Posterior vena cava (tissue), 2 donors: Measurements from ENCODE around the gene CHIT1. TPM values are rescaled to one million over a fixed set of nuclear protein-coding genes. Genes with fewer than 3 reads are reported as not detected.
A peak's percentile ranks its signal among the peaks of the same experiment; 100 is the strongest.
"Not testable (repeated sequence)": the region's sequence is repeated elsewhere in the genome, so short reads cannot be mapped to it uniquely, and the experiment has no call there.

ENCODE experiments used
- DNase-seq: peaks from one replicate; pipeline ENCODE4 v3.0.0-alpha.2; 2020; ENCODE audit warnings: low spot score
- intact Hi-C, 2 donors: fragments of 100-400 bp; cut with DNase I; formaldehyde crosslinking; loops; one replicate each; pipeline versions ENCODE4 v1.14.1 to v1.14.2; 2022 to 2023
- total RNA-seq, 2 donors: library from RNA; stranded (reverse); fragmentation: NEBNext Ultra II Directional; extraction: Animal tissue kit (Norgen Biotek cat#: 25700); gene quantifications; one replicate each; pipeline ENCODE4 v1.2.1, GENCODE V29; 2021
- donor health status: DM: yes; HTN: yes; CAD: no.
- donor health status: DM: yes; HTN: yes; CAD: no.

Gene CHIT1
- total RNA-seq, 2 donors from 2014 or later = 0.14 to 0.33 TPM

GRCh38 chr1:203268901-203269653 lies 39.6 kb upstream of the CHIT1 start:
- no peak for DNase-seq
- intact Hi-C loops = no loop called here

GRCh38 chr1:203267912-203268311 lies 38.4 kb upstream of the CHIT1 start:
- intact Hi-C loops = no loop called here
- no peak for DNase-seq

- peak; percentile 93 for DNase-seq
- intact Hi-C loops = no loop called here
Measured at GRCh38 chr1:203267347-203267846, 37.9 kb upstream of the CHIT1 start.

- DNase-seq, intact Hi-C loops: not testable (repeated sequence)
Measured at GRCh38 chr1:203266140-203266539, 36.7 kb upstream of the CHIT1 start.

- DNase-seq = no peak
- intact Hi-C loops = no loop called here
Measured at GRCh38 chr1:203265541-203265940, 36.1 kb upstream of the CHIT1 start.

GRCh38 chr1:203264052-203264501 lies 34.6 kb upstream of the CHIT1 start:
- intact Hi-C loops = no loop called here
- DNase-seq = no peak

- intact Hi-C loops = no loop called here
Measured at GRCh38 chr1:203263496-203263895, 34.0 kb upstream of the CHIT1 start.

GRCh38 chr1:203256636-203257035 lies 27.2 kb upstream of the CHIT1 start:
- intact Hi-C loops, DNase-seq: not testable (repeated sequence)

More at GRCh38 chr1:203263496-203263895, 34.0 kb upstream of the CHIT1 start:
- DNase-seq = no peak

GRCh38 chr1:203254782-203255181 lies 25.3 kb upstream of the CHIT1 start:
- DNase-seq, intact Hi-C loops: not testable (repeated sequence)

GRCh38 chr1:203252678-203253077 lies 23.2 kb upstream of the CHIT1 start:
- intact Hi-C loops = no loop called here

GRCh38 chr1:203251466-203251865 lies 22.0 kb upstream of the CHIT1 start:
- intact Hi-C loops = no loop called here
- no peak for DNase-seq

More at GRCh38 chr1:203252678-203253077, 23.2 kb upstream of the CHIT1 start:
- no peak for DNase-seq

- no peak for DNase-seq
- intact Hi-C loops = no loop called here
Measured at GRCh38 chr1:203250911-203251310, 21.4 kb upstream of the CHIT1 start.

GRCh38 chr1:203244776-203245175 lies 15.3 kb upstream of the CHIT1 start:
- intact Hi-C loops = no loop called here
- no peak for DNase-seq

- DNase-seq, intact Hi-C loops: not testable (repeated sequence)
Measured at GRCh38 chr1:203241708-203242107, 12.2 kb upstream of the CHIT1 start.

- no peak for DNase-seq
- intact Hi-C loops = no loop called here
Measured at GRCh38 chr1:203239526-203240305, 10.2 kb upstream of the CHIT1 start.

- DNase-seq = no peak
- intact Hi-C loops = no loop called here
Measured at GRCh38 chr1:203239081-203239480, 9.6 kb upstream of the CHIT1 start.

GRCh38 chr1:203238535-203238934 lies 9.1 kb upstream of the CHIT1 start:
- intact Hi-C loops = no loop called here
- DNase-seq = no peak

- intact Hi-C loops, DNase-seq: not testable (repeated sequence)
Measured at GRCh38 chr1:203234901-203235300, 5.4 kb upstream of the CHIT1 start.

- intact Hi-C loops = no loop called here
- no peak for DNase-seq
Measured at GRCh38 chr1:203228670-203229069, 803 bp downstream of the CHIT1 start.

GRCh38 chr1:203227371-203228083 lies 1.9 kb downstream of the CHIT1 start:
- DNase-seq = no peak
- intact Hi-C loops = no loop called here
